ENCODE data around the gene MYH11.
"Not testable (repeated sequence)": the region's sequence is repeated elsewhere in the genome, so short reads cannot be mapped to it uniquely, and the experiment has no call there.

MYH11 gene

GRCh38 chr16:15667091-15667742 is 189.6 kb downstream of the MYH11 start:
- no peak for DNase-seq (ENCODE audit: low spot score)

- no peak for DNase-seq (ENCODE audit: low spot score)
Observed at GRCh38 chr16:15665107-15665506, 191.7 kb downstream of the MYH11 start.

GRCh38 chr16:15660203-15660601 is 196.6 kb downstream of the MYH11 start:
- DNase-seq (ENCODE audit: low spot score): no peak

GRCh38 chr16:15658556-15658955 is 198.3 kb downstream of the MYH11 start:
- DNase-seq (ENCODE audit: low spot score): no peak

- no peak for DNase-seq (ENCODE audit: low spot score)
Observed at GRCh38 chr16:15658149-15658548, 198.7 kb downstream of the MYH11 start.

GRCh38 chr16:15655561-15655960 is 201.3 kb downstream of the MYH11 start:
- not testable (repeated sequence) for DNase-seq (ENCODE audit: low spot score)

- no peak for DNase-seq (ENCODE audit: low spot score)
Observed at GRCh38 chr16:15654591-15654990, 202.2 kb downstream of the MYH11 start.

- DNase-seq (ENCODE audit: low spot score): no peak
Observed at GRCh38 chr16:15653227-15653626, 203.6 kb downstream of the MYH11 start.
